SK-N-SH treated with all-trans-retinoic acid at 6 μM for 48 hours (cell line): ENCODE measurements around the gene ZSCAN18.

Experiments used
- ARNTL ChIP-seq: fragments of 450-650 bp; formaldehyde crosslinking; IDR thresholded peaks from 2 replicates; pipeline ENCODE4 v1.5.0; 2020; ENCODE audit warnings: low read depth, mild to moderate bottlenecking, moderate library complexity, borderline replicate concordance
- PPARA ChIP-seq: fragments of 250-450 bp; sonication (Bioruptor Pico); IDR thresholded peaks from 2 replicates; pipeline ENCODE4 v1.5.0; 2020; ENCODE audit warnings: mild to moderate bottlenecking, borderline replicate concordance
- ZFP30 ChIP-seq: fragments of 450-650 bp; formaldehyde crosslinking; IDR thresholded peaks from 2 replicates; pipeline ENCODE4 v1.5.0; 2022; ENCODE audit warnings: mild to moderate bottlenecking, moderate library complexity

DNA sequence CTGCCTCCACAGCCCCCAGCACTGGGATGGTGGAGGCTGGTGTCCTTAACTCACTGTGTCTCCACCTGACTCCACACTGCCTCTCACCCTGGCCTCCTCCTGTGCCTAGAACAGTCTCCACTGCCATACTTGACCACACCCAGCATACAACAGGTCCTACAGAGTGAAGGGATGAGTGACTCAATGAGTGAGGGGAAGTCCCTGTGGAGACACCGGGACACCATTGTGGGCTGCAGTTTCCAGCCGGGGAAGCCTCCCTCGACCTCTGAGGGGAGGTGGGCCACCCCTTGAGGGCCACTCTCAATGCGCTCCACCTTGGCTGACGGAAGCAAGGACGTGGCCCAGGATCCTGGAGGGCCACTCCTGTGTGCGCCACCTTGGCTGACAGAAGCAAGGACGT, 41.8 kb downstream of the ZSCAN18 start:
- TF ChIP-seq ARNTL (CRISPR knock-in tag) (no peak), PPARA (CRISPR knock-in tag) (no peak), ZFP30 (no peak)
